Testis (tissue), 2 donors: Measurements from ENCODE around the gene SPON1.

ENCODE experiments used
- POLR2A ChIP-seq: fragments of 450-650 bp; IDR thresholded peaks from one replicate; pipeline ENCODE4 v1.6.1; 2017; ENCODE audit warnings: antibody characterized with exemption, mild to moderate bottlenecking, moderate library complexity
- TF ChIP-seq, protein P1 (sequence below), 3 experiments: fragments of 450-650 bp in 2 of 3; fragments of 200-600 bp in 1 of 3; sonication (generic) in 1 of 3; IDR thresholded peaks; one replicate each; pipeline ENCODE4 v1.5.1; 2016 to 2019; ENCODE audit warnings: antibody characterized with exemption in 3 of 3, mild to moderate bottlenecking in 2 of 3, moderate library complexity in 1 of 3

DNA sequence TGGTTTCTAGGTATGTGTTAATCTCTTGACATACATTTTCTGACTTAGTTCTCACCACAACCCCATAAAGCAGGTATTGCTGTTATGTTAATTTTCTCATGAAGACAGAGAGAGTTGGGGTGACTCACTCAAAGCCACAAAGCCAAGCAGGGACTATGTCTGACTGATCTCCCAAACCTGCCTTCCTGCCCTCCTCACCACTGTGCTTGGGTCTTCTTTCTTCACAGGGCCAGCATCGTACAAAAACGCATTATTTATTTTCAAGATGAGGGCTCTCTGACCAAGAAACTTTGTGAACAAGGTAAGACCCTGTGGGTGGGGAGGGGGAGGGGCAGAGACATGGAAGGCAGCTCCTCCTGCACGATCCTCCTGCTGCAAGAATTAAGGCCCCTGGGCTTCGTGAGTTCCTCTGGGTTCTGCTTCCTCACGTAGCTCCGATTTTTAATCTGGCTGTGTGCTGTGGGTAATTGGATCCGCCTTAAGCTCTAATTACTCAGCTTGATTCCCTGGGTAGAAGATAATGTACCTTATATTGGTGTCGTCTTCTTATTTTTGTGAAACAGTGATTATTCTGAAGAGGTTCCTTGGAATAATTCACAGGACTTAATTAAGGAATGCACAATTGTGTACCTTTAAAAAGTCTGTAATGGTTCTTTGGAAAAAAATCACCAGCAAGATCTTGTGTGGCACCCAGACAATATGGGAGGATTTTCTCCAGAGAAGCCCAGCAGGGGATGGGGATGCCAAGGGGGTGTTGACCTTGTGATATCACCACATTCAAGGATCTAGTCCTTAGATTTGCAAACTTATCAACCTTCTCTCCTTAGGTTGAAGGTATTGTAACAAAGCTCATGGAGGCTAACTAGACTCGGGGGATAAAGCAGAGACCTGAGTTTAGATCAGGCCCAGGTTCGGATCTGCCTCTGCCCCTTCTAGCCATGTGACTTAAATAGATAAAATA, 112.9 kb downstream of the SPON1 start:
- TF ChIP-seq, protein P1, sequence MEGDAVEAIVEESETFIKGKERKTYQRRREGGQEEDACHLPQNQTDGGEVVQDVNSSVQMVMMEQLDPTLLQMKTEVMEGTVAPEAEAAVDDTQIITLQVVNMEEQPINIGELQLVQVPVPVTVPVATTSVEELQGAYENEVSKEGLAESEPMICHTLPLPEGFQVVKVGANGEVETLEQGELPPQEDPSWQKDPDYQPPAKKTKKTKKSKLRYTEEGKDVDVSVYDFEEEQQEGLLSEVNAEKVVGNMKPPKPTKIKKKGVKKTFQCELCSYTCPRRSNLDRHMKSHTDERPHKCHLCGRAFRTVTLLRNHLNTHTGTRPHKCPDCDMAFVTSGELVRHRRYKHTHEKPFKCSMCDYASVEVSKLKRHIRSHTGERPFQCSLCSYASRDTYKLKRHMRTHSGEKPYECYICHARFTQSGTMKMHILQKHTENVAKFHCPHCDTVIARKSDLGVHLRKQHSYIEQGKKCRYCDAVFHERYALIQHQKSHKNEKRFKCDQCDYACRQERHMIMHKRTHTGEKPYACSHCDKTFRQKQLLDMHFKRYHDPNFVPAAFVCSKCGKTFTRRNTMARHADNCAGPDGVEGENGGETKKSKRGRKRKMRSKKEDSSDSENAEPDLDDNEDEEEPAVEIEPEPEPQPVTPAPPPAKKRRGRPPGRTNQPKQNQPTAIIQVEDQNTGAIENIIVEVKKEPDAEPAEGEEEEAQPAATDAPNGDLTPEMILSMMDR (IDR thresholded peaks at IDR 0.05) = no peak
- no peak for TF ChIP-seq POLR2A
